ENCODE data around the gene RDH13. TPM values are rescaled to one million over a fixed set of nuclear protein-coding genes. Genes with fewer than 3 reads are reported as not detected.
A peak's percentile ranks its signal among the peaks of the same experiment; 100 is the strongest.

RDH13 gene
- total and polyA plus RNA-seq, 9 donors = 7.8 to 17.3 (median 11.8) TPM

DNA sequence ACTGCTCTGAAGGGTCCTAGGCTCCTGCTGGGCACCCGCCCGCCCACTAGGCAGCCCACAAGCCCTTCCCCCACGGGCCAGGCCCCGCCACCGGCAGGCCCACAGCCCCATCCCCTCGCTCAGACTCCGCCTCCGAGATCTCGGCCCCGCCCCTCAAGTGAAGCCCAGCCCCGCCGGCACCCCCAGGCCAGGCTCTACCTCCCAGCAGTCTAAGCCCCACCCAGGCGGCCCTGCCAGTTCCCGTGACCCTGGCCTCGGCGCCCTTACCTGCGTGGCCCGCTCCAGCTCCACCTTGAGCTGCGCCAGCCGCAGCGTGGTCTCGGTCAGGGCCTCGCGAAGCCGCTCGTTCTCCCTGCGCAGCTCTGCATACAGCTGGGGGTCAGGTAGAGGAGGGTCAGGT lies 29.0 kb upstream of the RDH13 start:
- no peaks in the 10 kb centered on the region for H3K27me3 ChIP-seq
- H3K4me3 ChIP-seq = no peak overlapping the region
- intact Hi-C loops (cut with DNase I) = no loop called here
- no peak overlapping the region for H3K27ac ChIP-seq
- 76 to 85% (median 80%) methylated on average over 24 to 27 of the region's 27 CpGs for WGBS, 3 donors
- peaks cover 7% of the 10 kb centered on the region for H3K4me1 ChIP-seq (ENCODE audit: insufficient read depth)
- TF ChIP-seq EP300 (IDR thresholded peaks at IDR 0.05) (no peak), POLR2A (IDR thresholded peaks at IDR 0.05) (no peak)
- TF ChIP-seq, protein P1, sequence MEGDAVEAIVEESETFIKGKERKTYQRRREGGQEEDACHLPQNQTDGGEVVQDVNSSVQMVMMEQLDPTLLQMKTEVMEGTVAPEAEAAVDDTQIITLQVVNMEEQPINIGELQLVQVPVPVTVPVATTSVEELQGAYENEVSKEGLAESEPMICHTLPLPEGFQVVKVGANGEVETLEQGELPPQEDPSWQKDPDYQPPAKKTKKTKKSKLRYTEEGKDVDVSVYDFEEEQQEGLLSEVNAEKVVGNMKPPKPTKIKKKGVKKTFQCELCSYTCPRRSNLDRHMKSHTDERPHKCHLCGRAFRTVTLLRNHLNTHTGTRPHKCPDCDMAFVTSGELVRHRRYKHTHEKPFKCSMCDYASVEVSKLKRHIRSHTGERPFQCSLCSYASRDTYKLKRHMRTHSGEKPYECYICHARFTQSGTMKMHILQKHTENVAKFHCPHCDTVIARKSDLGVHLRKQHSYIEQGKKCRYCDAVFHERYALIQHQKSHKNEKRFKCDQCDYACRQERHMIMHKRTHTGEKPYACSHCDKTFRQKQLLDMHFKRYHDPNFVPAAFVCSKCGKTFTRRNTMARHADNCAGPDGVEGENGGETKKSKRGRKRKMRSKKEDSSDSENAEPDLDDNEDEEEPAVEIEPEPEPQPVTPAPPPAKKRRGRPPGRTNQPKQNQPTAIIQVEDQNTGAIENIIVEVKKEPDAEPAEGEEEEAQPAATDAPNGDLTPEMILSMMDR (IDR thresholded peaks at IDR 0.05) = no peak
- no peaks in the 10 kb centered on the region for H3K36me3 ChIP-seq
- DNase-seq = peak in 1 of 5 donors; percentile 37
- no peaks in the 10 kb centered on the region for H3K9me3 ChIP-seq

DNA sequence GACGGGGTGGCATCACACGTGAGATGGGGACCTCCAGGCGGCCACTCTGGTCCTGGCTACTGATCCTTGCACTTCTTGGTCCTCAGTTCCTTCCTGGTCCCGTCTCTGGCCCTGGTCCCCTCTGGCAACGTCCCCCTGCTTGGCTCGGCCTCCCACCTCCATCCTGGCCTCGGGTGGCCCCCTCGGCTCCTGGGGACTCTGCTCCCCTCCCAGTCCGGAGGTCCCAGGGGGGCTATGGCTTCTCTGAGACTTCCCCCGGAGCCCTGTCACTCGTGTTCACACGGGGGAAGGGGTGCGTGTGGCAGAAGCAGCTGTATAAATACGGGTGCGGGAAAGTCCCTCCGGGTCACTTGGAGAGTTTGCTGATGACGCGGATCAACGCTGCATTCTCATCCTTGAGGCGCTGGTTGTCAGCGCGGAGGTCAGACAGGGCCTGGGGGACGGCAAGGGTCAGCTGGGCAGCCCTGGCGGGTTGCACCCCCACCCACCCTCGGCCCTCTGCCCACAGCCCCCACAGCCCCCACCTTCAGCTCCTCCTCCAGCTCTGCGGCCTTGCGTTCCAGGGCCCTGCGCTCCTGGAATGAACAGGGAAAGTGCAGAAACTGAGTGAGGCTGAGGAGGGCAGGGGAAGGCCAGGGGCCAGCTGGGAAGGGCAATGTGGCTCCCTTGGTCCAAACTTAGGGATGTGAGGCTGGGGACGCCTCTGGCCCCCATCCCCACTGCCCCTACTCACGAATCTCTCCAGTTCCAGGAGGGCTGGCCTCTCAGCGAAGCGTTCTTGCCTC lies 28.4 kb upstream of the RDH13 start:
- no peaks in the 10 kb centered on the region for H3K36me3 ChIP-seq
- WGBS, 3 donors = 77 to 87% (median 80%) methylated on average over 32 of the region's 32 CpGs

DNA sequence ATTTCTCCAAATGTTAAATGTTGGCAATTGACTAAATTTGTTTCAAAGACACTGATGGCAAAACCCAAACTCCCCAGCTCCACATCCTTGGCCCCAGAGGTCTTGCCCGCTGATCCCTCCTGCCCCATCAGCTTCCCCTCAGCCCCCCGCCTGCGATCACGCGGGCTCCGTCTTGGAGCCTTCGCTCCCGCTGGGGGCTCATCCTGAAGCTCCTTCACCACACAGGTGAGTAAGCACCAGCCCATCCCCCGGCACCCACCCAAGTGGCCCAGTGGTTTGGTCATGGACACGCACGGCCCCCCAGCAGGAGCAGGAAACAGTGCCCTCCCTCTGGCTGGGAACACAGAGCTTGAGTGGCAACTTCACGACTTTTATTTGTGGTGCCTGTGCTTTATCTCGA lies 27.6 kb upstream of the RDH13 start:
- H3K4me3 ChIP-seq = no peak overlapping the region
- no peak for DNase-seq
- peaks cover 7% of the 10 kb centered on the region for H3K4me1 ChIP-seq (ENCODE audit: insufficient read depth)
- TF ChIP-seq, protein P1 (IDR thresholded peaks at IDR 0.05) = no peak
- TF ChIP-seq EP300 (IDR thresholded peaks at IDR 0.05) (no peak), POLR2A (IDR thresholded peaks at IDR 0.05) (no peak)
- no peaks in the 10 kb centered on the region for H3K9me3 ChIP-seq
- H3K36me3 ChIP-seq = no peaks in the 10 kb centered on the region
- WGBS, 3 donors = 82 to 88% (median 87%) methylated on average over 13 of the region's 13 CpGs
- no peak overlapping the region for H3K27ac ChIP-seq
- intact Hi-C loops (cut with DNase I) = no loop called here
- no peaks in the 10 kb centered on the region for H3K27me3 ChIP-seq

More for the DNA sequence above, 28.4 kb upstream of the RDH13 start:
- H3K4me3 ChIP-seq = no peak overlapping the region
- H3K4me1 ChIP-seq (ENCODE audit: insufficient read depth) = peaks cover 7% of the 10 kb centered on the region
- no peak for DNase-seq
- H3K9me3 ChIP-seq = no peaks in the 10 kb centered on the region
- H3K27ac ChIP-seq = no peak overlapping the region
- no peak for TF ChIP-seq EP300 (IDR thresholded peaks at IDR 0.05)
- H3K27me3 ChIP-seq = no peaks in the 10 kb centered on the region
- intact Hi-C loops (cut with DNase I) = no loop called here

DNA sequence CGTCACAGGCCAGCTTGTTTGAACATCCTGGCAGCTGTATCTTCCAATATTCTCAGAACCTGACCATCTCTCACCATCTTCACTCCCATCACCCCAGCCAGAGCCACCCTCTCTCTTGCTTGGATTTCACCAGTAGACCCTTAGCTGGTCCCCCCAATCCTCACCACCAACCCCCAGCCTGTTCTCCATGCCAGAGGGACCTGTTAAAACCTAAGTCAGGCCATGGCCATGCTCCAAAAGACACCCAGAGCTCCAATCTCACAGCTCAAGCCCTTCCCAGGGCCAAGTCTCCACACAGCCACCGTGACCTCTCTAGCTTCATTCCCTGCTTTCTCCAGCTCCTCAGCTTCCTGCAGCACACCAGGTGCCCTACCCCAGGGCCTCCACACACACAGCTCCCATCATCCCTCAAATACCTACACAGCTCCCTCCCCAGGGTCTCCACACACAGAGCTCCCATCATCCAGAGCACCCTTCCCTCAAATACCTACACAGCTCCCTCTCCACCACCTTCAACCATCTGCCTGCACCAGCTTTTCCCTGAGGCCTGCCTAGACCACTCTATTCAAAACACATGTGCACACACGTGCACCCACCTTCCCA lies 26.5 kb upstream of the RDH13 start:
- 89 to 90% (median 90%) methylated on average over 3 of the region's 3 CpGs for WGBS, 3 donors
- Histone ChIP-seq H3K4me1 (ENCODE audit: insufficient read depth) (peaks cover 7% of the 10 kb centered on the region), H3K27me3 (no peaks in the 10 kb centered on the region), H3K4me3 (no peak overlapping the region), H3K9me3 (no peaks in the 10 kb centered on the region), H3K36me3 (no peaks in the 10 kb centered on the region), H3K27ac (no peak overlapping the region)
- TF ChIP-seq EP300 (IDR thresholded peaks at IDR 0.05) (no peak), POLR2A (IDR thresholded peaks at IDR 0.05) (no peak)
- TF ChIP-seq, protein P1 (IDR thresholded peaks at IDR 0.05) = no peak
- no peak for DNase-seq
- intact Hi-C loops (cut with DNase I) = no loop called here

All from ovary (tissue), 9 donors.